Loucy (cell line): ENCODE data around the gene TOR4A.

Source experiments
- H2AFZ ChIP-seq: fragments of 200-600 bp; sonication (generic); 2 replicates; pipeline ENCODE4 v1.6.0; 2016; ENCODE audit warnings: antibody characterized with exemption, mild to moderate bottlenecking, low read length, moderate library complexity
- H3F3A ChIP-seq: fragments of 200-600 bp; 2 replicates; pipeline ENCODE4 v1.6.0; 2016; ENCODE audit warnings: antibody characterized with exemption, low read depth, mild to moderate bottlenecking
- H3K27me3 ChIP-seq: fragments of 200-600 bp; sonication (generic); 2 replicates; pipeline ENCODE4 v1.6.1; 2014; ENCODE audit warnings: low read length, mild to moderate bottlenecking; ENCODE audit not compliant: insufficient read depth, poor library complexity, severe bottlenecking
- H3K36me3 ChIP-seq: fragments of 200-600 bp; sonication (generic); 2 replicates; pipeline ENCODE4 v1.6.1; 2016; ENCODE audit warnings: low read length; ENCODE audit not compliant: insufficient read depth
- H3K4me1 ChIP-seq: fragments of 200-600 bp; sonication (generic); 2 replicates; pipeline ENCODE4 v1.5.1; 2014; ENCODE audit warnings: low read length, mild to moderate bottlenecking; ENCODE audit not compliant: insufficient read depth, poor library complexity, severe bottlenecking
- H3K4me2 ChIP-seq: fragments of 200-600 bp; sonication (generic); 2 replicates; pipeline ENCODE4 v1.6.0; 2014; ENCODE audit warnings: antibody characterized with exemption, low read length, low read depth, mild to moderate bottlenecking; ENCODE audit not compliant: poor library complexity, severe bottlenecking
- H3K4me3 ChIP-seq: fragments of 200-600 bp; sonication (generic); 2 replicates; pipeline ENCODE4 v1.5.1; 2014; ENCODE audit warnings: low read length, mild to moderate bottlenecking, mixed read lengths; ENCODE audit not compliant: poor library complexity, severe bottlenecking
- H3K79me2 ChIP-seq: fragments of 200-600 bp; sonication (generic); 2 replicates; pipeline ENCODE4 v1.6.1; 2014; ENCODE audit warnings: low read length; ENCODE audit not compliant: insufficient read depth
- H3K9ac ChIP-seq: fragments of 200-600 bp; sonication (generic); 2 replicates; pipeline ENCODE4 v1.6.0; 2014; ENCODE audit warnings: mild to moderate bottlenecking, low read depth, low read length, moderate library complexity; ENCODE audit not compliant: poor library complexity, severe bottlenecking
- H3K9me2 ChIP-seq: fragments of 200-600 bp; sonication (generic); replicated peaks from 2 replicates; pipeline ENCODE4 v1.6.1; 2016; ENCODE audit warnings: low read depth, low read length, mixed read lengths
- H3K9me3 ChIP-seq: fragments of 200-600 bp; sonication (generic); 2 replicates; pipeline ENCODE4 v1.6.1; 2014; ENCODE audit warnings: mild to moderate bottlenecking, antibody characterized with exemption, low read length, low read depth; ENCODE audit not compliant: insufficient read depth
- H4K20me1 ChIP-seq: fragments of 200-600 bp; sonication (generic); 2 replicates; pipeline ENCODE4 v1.6.0; 2014; ENCODE audit warnings: antibody characterized with exemption, low read length, mild to moderate bottlenecking; ENCODE audit not compliant: insufficient read depth, poor library complexity, severe bottlenecking
- EZH2phosphoT487 ChIP-seq: fragments of 200-600 bp; IDR thresholded peaks from 2 replicates; pipeline ENCODE4 v1.6.1; 2018; ENCODE audit warnings: antibody characterized with exemption, mild to moderate bottlenecking, moderate library complexity, borderline replicate concordance
- TF ChIP-seq, protein P1 (sequence below): fragments of 200-600 bp; sonication (generic); conservative IDR thresholded peaks from 2 replicates; pipeline ENCODE4 v1.5.1; 2014; ENCODE audit warnings: mild to moderate bottlenecking, antibody characterized with exemption, low read length

Gene TOR4A

DNA sequence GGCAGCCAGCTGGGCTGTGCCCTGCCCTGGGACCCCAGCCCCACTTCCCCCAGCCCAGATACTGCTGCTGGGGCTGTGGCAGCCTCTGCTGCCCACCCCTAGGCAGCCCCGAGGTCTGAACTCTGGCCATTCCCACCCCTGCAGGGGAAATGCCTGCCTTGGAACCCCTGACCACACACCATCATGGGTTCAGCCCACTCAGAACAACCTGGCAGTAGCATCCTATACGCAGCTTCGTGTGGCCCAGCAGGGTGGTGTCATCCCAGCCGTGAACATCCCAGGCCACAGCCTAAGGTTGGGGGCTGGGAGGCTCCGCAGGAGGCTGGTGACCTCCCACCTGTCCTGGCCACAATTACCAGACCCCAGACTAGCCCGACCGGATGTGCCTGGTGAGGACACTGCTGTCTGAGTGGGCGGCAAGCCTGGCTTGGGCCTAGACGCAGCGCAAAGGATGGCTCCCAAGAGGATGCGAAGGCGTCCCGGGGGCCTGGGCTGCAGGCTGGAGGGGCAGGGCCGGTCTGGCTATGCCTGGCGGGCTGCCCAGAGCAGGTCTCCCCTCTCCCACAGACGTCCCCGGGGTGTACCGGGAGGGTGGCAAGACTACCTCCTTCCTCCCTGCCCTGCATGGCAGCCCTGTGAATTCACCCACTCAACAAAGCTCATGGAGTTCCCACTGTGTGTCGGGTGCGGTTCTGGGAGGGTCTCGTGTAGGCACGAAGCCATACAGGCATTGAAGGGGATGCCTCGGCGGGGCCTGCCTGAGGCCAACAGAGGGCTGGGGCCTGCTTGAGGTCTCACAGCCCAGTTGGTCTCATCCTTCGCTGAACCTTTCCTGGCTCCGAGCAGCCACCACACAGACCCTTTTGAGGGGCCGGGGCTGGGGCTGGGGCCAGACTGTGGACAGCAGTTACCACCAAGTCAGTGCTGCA, 48.3 kb upstream of the TOR4A start:
- H2AFZ ChIP-seq = no peak overlapping the region
- no peaks in the 10 kb centered on the region for H3K9me2 ChIP-seq
- H4K20me1 ChIP-seq = no peaks in the 10 kb centered on the region
- peaks cover 9% of the 10 kb centered on the region for H3K4me1 ChIP-seq
- no peak overlapping the region for H3K4me2 ChIP-seq
- no peaks in the 10 kb centered on the region for H3K9me3 ChIP-seq
- no peaks in the 10 kb centered on the region for H3F3A ChIP-seq
- no peaks in the 10 kb centered on the region for H3K27me3 ChIP-seq
- no peaks in the 10 kb centered on the region for H3K36me3 ChIP-seq
- H3K79me2 ChIP-seq = no peaks in the 10 kb centered on the region
- H3K4me3 ChIP-seq = no peak overlapping the region
- no peak overlapping the region for H3K9ac ChIP-seq
- no peak for TF ChIP-seq EZH2phosphoT487
- TF ChIP-seq, protein P1, sequence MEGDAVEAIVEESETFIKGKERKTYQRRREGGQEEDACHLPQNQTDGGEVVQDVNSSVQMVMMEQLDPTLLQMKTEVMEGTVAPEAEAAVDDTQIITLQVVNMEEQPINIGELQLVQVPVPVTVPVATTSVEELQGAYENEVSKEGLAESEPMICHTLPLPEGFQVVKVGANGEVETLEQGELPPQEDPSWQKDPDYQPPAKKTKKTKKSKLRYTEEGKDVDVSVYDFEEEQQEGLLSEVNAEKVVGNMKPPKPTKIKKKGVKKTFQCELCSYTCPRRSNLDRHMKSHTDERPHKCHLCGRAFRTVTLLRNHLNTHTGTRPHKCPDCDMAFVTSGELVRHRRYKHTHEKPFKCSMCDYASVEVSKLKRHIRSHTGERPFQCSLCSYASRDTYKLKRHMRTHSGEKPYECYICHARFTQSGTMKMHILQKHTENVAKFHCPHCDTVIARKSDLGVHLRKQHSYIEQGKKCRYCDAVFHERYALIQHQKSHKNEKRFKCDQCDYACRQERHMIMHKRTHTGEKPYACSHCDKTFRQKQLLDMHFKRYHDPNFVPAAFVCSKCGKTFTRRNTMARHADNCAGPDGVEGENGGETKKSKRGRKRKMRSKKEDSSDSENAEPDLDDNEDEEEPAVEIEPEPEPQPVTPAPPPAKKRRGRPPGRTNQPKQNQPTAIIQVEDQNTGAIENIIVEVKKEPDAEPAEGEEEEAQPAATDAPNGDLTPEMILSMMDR = no peak

DNA sequence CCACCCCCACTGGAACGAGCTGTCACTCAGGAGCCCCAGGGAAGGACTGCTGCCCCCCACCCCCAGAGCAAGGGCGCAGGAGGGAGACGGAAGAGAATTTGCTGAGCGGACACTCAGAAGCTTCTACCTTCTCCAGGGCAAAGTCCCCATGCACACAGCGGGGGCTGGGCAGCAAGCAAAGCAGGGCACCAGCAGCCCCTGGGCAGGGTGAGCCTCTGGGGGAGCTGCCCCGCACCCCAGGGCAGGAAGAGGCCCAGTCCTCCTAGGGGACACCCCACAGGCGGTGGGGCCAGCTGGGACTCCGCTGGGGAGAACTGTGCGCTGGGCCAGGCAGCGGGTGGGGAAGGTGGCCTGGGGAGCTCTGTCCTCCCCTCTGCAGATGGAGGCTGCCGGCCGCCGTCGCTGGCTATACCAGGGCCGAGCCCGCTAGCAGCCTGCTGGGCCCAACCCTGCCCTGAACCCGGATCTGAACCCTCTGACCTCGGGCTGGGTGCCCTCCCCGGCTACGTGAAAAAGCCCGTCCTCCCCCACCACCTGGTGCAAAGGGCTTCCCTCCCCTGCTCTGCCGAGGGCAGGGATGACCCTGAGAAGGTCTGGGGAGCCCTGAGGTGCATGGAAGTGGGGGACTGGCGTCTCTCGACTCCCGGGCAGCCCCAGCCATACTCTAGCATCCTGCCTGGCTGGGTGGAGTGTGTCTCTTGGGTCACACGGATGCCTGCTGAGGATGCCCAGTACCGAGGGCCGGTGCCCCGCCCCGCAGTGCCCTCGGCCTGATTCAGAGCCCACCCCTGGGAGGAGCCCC, 47.4 kb upstream of the TOR4A start:
- Histone ChIP-seq H3K36me3 (no peaks in the 10 kb centered on the region), H3K27me3 (no peaks in the 10 kb centered on the region), H4K20me1 (no peaks in the 10 kb centered on the region), H3K9ac (no peak overlapping the region), H3K79me2 (no peaks in the 10 kb centered on the region), H3K9me3 (no peaks in the 10 kb centered on the region), H3K4me3 (no peak overlapping the region), H3F3A (no peaks in the 10 kb centered on the region), H3K4me1 (peaks cover 3% of the 10 kb centered on the region), H3K9me2 (no peaks in the 10 kb centered on the region), H2AFZ (no peak overlapping the region), H3K4me2 (no peak overlapping the region)
- TF ChIP-seq EZH2phosphoT487 = no peak
- TF ChIP-seq, protein P1 = no peak

DNA sequence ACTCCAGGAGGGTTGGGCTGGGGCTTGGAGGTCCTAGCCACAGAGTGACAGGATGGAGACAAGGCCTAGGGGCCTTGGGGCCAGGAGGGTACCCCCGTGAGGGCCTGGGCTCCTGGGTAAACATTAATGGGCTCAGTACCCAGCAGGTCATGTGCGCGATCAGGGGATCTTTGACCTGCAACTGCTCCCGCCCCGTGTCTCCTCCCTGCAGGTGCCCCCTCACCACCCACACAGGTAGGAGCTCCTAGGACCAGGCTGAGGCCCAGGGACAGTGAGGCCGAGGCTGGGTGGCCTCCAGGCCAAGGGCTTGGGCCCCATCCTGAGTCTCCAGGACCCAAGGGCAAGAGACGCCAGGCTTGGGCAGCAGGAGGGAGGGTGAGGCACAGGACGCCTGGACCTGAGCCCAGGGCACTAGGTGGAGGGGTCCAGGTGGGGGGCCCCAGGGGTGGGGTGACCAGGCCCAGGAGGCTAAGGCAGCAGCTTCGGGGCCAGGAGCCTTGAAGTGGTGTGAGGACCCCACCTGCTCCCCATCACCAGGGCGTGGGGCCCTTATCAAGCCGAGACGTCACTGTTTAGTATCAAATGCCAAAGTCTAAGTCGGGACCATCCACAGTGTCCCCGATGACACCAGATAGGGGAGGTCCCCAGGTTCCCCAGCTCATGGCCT, 46.7 kb upstream of the TOR4A start, which contains the start of gene SLC34A3:
SLC34A3 (plus strand) TSS at position 197 of the 667 bp plus-strand sequence. CDS start 802 bp downstream, outside the sequence.
- TF ChIP-seq EZH2phosphoT487 = no peak
- TF ChIP-seq, protein P1 = no peak
- no peaks in the 10 kb centered on the region for H3K4me1 ChIP-seq
- no peak within 1 kb of the TSS for H3K4me2 ChIP-seq

More for the DNA sequence above, 46.7 kb upstream of the TOR4A start, which contains the start of gene SLC34A3:
- no peak within 1 kb of the TSS for H3K4me3 ChIP-seq
- no peak within 1 kb of the TSS for H2AFZ ChIP-seq
- H3K36me3 ChIP-seq = no peaks in the 10 kb centered on the region
- no peaks in the 10 kb centered on the region for H3K9me3 ChIP-seq
- H3K27me3 ChIP-seq = no peaks in the 10 kb centered on the region
- no peaks in the 10 kb centered on the region for H3F3A ChIP-seq
- H3K9me2 ChIP-seq = no peaks in the 10 kb centered on the region
- H3K9ac ChIP-seq = no peak within 1 kb of the TSS
- no peaks in the 10 kb centered on the region for H4K20me1 ChIP-seq
- H3K79me2 ChIP-seq = no peaks in the 10 kb centered on the region
